HL-60 (cell line): ENCODE results near the gene MYOM3.

Experiments used
- POLR2AphosphoS5 ChIP-seq: IDR thresholded peaks from 2 replicates; pipeline ENCODE4 v1.6.1; 2012; ENCODE audit warnings: low read depth
- TF ChIP-seq, protein P1 (sequence below): IDR thresholded peaks from one replicate; pipeline ENCODE4 v1.5.1; 2011; ENCODE audit warnings: low read length, control low read depth, inconsistent platforms; ENCODE audit not compliant: insufficient read depth

- TF ChIP-seq, protein P1, sequence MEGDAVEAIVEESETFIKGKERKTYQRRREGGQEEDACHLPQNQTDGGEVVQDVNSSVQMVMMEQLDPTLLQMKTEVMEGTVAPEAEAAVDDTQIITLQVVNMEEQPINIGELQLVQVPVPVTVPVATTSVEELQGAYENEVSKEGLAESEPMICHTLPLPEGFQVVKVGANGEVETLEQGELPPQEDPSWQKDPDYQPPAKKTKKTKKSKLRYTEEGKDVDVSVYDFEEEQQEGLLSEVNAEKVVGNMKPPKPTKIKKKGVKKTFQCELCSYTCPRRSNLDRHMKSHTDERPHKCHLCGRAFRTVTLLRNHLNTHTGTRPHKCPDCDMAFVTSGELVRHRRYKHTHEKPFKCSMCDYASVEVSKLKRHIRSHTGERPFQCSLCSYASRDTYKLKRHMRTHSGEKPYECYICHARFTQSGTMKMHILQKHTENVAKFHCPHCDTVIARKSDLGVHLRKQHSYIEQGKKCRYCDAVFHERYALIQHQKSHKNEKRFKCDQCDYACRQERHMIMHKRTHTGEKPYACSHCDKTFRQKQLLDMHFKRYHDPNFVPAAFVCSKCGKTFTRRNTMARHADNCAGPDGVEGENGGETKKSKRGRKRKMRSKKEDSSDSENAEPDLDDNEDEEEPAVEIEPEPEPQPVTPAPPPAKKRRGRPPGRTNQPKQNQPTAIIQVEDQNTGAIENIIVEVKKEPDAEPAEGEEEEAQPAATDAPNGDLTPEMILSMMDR: no peak
- no peak for TF ChIP-seq POLR2AphosphoS5
These were observed 90.3 kb downstream of the MYOM3 start for GRCh38 chr1:24021403-24022266.
